ENCODE results near the gene CRABP1.

The CRABP1 gene

GRCh38 chr15:78340231-78341056 is at the start of gene CRABP1:
Gene CRABP1 (plus strand): TSS chr15:78340353. CDS start chr15:78340429, 76 bp downstream.
- no peak for DNase-seq (ENCODE audit: low spot score)

GRCh38 chr15:78291052-78291451 is 49.1 kb upstream of the CRABP1 start:
- no peak for DNase-seq (ENCODE audit: low spot score)

GRCh38 chr15:78291698-78292097 is 48.5 kb upstream of the CRABP1 start:
- DNase-seq (ENCODE audit: low spot score), result no peak

GRCh38 chr15:78292219-78292618 is 47.9 kb upstream of the CRABP1 start:
- DNase-seq (ENCODE audit: low spot score), result no peak

- peak; percentile 88 for DNase-seq (ENCODE audit: low spot score)
Measured at GRCh38 chr15:78299101-78299930, 40.8 kb upstream of the CRABP1 start, which contains the start of gene SKIC8. Gene SKIC8 (minus strand): TSS chr15:78299609. CDS start chr15:78295686, 3,923 bp downstream.

GRCh38 chr15:78301326-78301725 is 38.8 kb upstream of the CRABP1 start:
- no peak for DNase-seq (ENCODE audit: low spot score)

- no peak for DNase-seq (ENCODE audit: low spot score)
Measured at GRCh38 chr15:78301828-78302227, 38.3 kb upstream of the CRABP1 start.

GRCh38 chr15:78302579-78303312 is 37.4 kb upstream of the CRABP1 start:
- DNase-seq (ENCODE audit: low spot score), result no peak

GRCh38 chr15:78304216-78305066 is 35.7 kb upstream of the CRABP1 start:
- DNase-seq (ENCODE audit: low spot score), result no peak

- no peak for DNase-seq (ENCODE audit: low spot score)
Measured at GRCh38 chr15:78306176-78306774, 33.9 kb upstream of the CRABP1 start.

GRCh38 chr15:78307976-78308375 is 32.2 kb upstream of the CRABP1 start:
- DNase-seq (ENCODE audit: low spot score), result no peak

GRCh38 chr15:78308422-78309032 is 31.6 kb upstream of the CRABP1 start:
- DNase-seq (ENCODE audit: low spot score), result peak; percentile 53

GRCh38 chr15:78311292-78311691 is 28.9 kb upstream of the CRABP1 start:
- DNase-seq (ENCODE audit: low spot score), result no peak

- no peak for DNase-seq (ENCODE audit: low spot score)
Measured at GRCh38 chr15:78312536-78312935, 27.6 kb upstream of the CRABP1 start.

GRCh38 chr15:78312957-78313356 is 27.2 kb upstream of the CRABP1 start:
- no peak for DNase-seq (ENCODE audit: low spot score)

- no peak for DNase-seq (ENCODE audit: low spot score)
Measured at GRCh38 chr15:78313383-78313782, 26.8 kb upstream of the CRABP1 start.

- no peak for DNase-seq (ENCODE audit: low spot score)
Measured at GRCh38 chr15:78314181-78314581, 26.0 kb upstream of the CRABP1 start.

GRCh38 chr15:78315686-78316282 is 24.4 kb upstream of the CRABP1 start:
- DNase-seq (ENCODE audit: low spot score), result peak; percentile 40

GRCh38 chr15:78316283-78317083 is 23.7 kb upstream of the CRABP1 start:
- peak; percentile 95 for DNase-seq (ENCODE audit: low spot score)

Data from pons (tissue), 1 donor.